LNCAP (cell line): ENCODE data around the gene TBX2.

Experiments
- CTCF ChIP-seq: fragments of 450-650 bp; IDR thresholded peaks from 2 replicates; pipeline ENCODE4 v1.5.1; 2017; ENCODE audit warnings: mild to moderate bottlenecking

TBX2 gene

GRCh38 chr17:61426482-61427304 is 27.1 kb downstream of the TBX2 start:
- TF ChIP-seq CTCF = no peak

GRCh38 chr17:61427567-61427966 is 27.9 kb downstream of the TBX2 start:
- no peak for TF ChIP-seq CTCF

- TF ChIP-seq CTCF = no peak
These were observed 29.6 kb downstream of the TBX2 start for GRCh38 chr17:61429274-61429673.

GRCh38 chr17:61431594-61432311 is 32.1 kb downstream of the TBX2 start:
- no peak for TF ChIP-seq CTCF

- TF ChIP-seq CTCF = no peak
These were observed 36.6 kb downstream of the TBX2 start for GRCh38 chr17:61436273-61436672.

GRCh38 chr17:61436995-61437704 is 37.5 kb downstream of the TBX2 start:
- TF ChIP-seq CTCF = no peak

- TF ChIP-seq CTCF = no peak
These were observed 41.1 kb downstream of the TBX2 start for GRCh38 chr17:61440697-61441096.
